Breast epithelium (tissue), 3 donors: ENCODE measurements around the gene SLC50A1.

Experiments used
- POLR2AphosphoS5 ChIP-seq, 3 donors: sonication (generic); formaldehyde crosslinking; IDR thresholded peaks; one replicate each; pipeline ENCODE4 v1.6.1; 2017; ENCODE audit warnings: antibody characterized with exemption in 3 of 3
- TF ChIP-seq, protein P1 (sequence below), 3 donors: fragments of 450-650 bp; IDR thresholded peaks; one replicate each; pipeline ENCODE4 v1.5.1; 2016 to 2017; ENCODE audit warnings: antibody characterized with exemption in 3 of 3, mild to moderate bottlenecking in 3 of 3, moderate library complexity in 3 of 3

DNA sequence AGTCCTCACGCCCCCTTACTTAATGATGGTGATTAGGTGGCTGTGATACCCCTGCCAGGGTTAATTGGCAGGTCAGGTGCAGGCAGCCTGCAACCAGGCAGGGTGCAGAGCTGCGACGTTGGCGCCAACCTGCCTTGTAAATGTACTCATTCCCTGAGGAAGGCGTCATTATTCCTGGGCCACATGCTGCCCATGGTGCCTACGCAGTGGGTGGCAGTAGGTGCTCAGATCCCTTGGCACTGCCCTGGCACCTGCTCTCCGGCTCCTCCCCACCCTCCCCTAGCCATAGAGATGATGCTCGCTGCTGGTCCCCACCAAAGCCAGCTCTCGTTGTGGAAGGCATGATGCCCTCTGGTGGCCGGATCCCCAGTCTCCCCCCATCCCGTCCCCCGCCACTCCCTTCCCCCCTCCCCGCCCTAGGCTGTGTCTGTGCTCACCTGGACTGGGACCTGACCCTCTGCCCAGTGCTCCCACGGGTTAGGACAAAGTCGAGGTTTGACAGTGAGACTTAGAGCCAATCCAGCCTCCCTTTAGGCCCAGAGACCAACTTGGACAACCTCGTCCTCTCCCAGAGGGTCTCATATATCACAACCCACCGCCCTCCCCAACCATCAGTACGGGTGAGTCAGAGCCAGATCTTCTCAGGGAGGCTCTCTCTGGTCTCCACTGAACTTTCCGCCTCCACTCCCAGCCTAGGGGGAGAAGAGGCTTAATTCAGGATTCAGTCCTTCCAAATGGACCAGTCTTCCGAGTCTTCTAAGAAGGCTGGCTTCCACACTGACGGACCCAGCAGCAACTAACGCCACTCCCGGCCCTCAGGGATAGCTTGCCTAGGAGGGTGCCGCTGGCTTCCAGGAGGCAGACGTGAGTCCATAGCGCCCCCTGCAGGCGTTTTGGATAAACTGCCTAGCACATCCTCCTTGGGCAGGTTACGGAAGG, 31.8 kb downstream of the SLC50A1 start:
- TF ChIP-seq, protein P1, sequence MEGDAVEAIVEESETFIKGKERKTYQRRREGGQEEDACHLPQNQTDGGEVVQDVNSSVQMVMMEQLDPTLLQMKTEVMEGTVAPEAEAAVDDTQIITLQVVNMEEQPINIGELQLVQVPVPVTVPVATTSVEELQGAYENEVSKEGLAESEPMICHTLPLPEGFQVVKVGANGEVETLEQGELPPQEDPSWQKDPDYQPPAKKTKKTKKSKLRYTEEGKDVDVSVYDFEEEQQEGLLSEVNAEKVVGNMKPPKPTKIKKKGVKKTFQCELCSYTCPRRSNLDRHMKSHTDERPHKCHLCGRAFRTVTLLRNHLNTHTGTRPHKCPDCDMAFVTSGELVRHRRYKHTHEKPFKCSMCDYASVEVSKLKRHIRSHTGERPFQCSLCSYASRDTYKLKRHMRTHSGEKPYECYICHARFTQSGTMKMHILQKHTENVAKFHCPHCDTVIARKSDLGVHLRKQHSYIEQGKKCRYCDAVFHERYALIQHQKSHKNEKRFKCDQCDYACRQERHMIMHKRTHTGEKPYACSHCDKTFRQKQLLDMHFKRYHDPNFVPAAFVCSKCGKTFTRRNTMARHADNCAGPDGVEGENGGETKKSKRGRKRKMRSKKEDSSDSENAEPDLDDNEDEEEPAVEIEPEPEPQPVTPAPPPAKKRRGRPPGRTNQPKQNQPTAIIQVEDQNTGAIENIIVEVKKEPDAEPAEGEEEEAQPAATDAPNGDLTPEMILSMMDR (IDR thresholded peaks at IDR 0.05), result peak; percentile 83 to 95 (median 94)
- TF ChIP-seq POLR2AphosphoS5 (IDR thresholded peaks at IDR 0.05), result peak in 1 of 3 donors; percentile 40
